HG02588 (cell line): ENCODE data around the gene RNF144B.
"Not testable (repeated sequence)": the region's sequence is repeated elsewhere in the genome, so short reads cannot be mapped to it uniquely, and the experiment has no call there.

ENCODE experiments used
- ATAC-seq: cut with Tn5 transposase; IDR thresholded peaks from one replicate; pipeline ENCODE4 v1.9.1; 2021; ENCODE audit warnings: mild to moderate bottlenecking, moderate library complexity; ENCODE audit not compliant: unreplicated experiment

Gene RNF144B

GRCh38 chr6:18405477-18406293, 18.5 kb downstream of the RNF144B start:
- no peak for ATAC-seq

- ATAC-seq = no peak
Measured at GRCh38 chr6:18406955-18407749, 20.0 kb downstream of the RNF144B start.

- not testable (repeated sequence) for ATAC-seq
Measured at GRCh38 chr6:18409602-18410001, 22.5 kb downstream of the RNF144B start.

GRCh38 chr6:18410412-18410811, 23.3 kb downstream of the RNF144B start:
- ATAC-seq = no peak

GRCh38 chr6:18412068-18412467, 24.9 kb downstream of the RNF144B start:
- no peak for ATAC-seq

GRCh38 chr6:18412644-18413043, 25.5 kb downstream of the RNF144B start:
- ATAC-seq = no peak

GRCh38 chr6:18413381-18413780, 26.2 kb downstream of the RNF144B start:
- ATAC-seq = no peak

GRCh38 chr6:18414116-18414515, 27.0 kb downstream of the RNF144B start:
- ATAC-seq = no peak

GRCh38 chr6:18415207-18415606, 28.1 kb downstream of the RNF144B start:
- no peak for ATAC-seq

- ATAC-seq = no peak
Measured at GRCh38 chr6:18415671-18416340, 28.7 kb downstream of the RNF144B start.

- ATAC-seq = no peak
Measured at GRCh38 chr6:18416341-18416679, 29.2 kb downstream of the RNF144B start.

- no peak for ATAC-seq
Measured at GRCh38 chr6:18420328-18420727, 33.2 kb downstream of the RNF144B start.

- ATAC-seq = no peak
Measured at GRCh38 chr6:18422136-18422535, 35.0 kb downstream of the RNF144B start.

GRCh38 chr6:18423426-18423825, 36.3 kb downstream of the RNF144B start:
- ATAC-seq = no peak

- ATAC-seq = no peak
Measured at GRCh38 chr6:18424201-18424600, 37.1 kb downstream of the RNF144B start.

GRCh38 chr6:18425218-18425617, 38.1 kb downstream of the RNF144B start:
- ATAC-seq = no peak

- ATAC-seq = no peak
Measured at GRCh38 chr6:18427296-18427695, 40.1 kb downstream of the RNF144B start.

GRCh38 chr6:18429655-18430297, 42.6 kb downstream of the RNF144B start:
- no peak for ATAC-seq

GRCh38 chr6:18431581-18431980, 44.4 kb downstream of the RNF144B start:
- ATAC-seq = no peak

- no peak for ATAC-seq
Measured at GRCh38 chr6:18432180-18432579, 45.0 kb downstream of the RNF144B start.

- ATAC-seq = no peak
Measured at GRCh38 chr6:18432619-18433018, 45.5 kb downstream of the RNF144B start.
